Dedifferentiated amniotic fluid mesenchymal stem cell (primary cell): ENCODE results near the gene ANKMY1.

Experiments
- DNase-seq: peaks from one replicate; pipeline ENCODE4 v3.0.0-alpha.2; 2016; ENCODE audit errors: extremely low spot score

ANKMY1 gene

DNA sequence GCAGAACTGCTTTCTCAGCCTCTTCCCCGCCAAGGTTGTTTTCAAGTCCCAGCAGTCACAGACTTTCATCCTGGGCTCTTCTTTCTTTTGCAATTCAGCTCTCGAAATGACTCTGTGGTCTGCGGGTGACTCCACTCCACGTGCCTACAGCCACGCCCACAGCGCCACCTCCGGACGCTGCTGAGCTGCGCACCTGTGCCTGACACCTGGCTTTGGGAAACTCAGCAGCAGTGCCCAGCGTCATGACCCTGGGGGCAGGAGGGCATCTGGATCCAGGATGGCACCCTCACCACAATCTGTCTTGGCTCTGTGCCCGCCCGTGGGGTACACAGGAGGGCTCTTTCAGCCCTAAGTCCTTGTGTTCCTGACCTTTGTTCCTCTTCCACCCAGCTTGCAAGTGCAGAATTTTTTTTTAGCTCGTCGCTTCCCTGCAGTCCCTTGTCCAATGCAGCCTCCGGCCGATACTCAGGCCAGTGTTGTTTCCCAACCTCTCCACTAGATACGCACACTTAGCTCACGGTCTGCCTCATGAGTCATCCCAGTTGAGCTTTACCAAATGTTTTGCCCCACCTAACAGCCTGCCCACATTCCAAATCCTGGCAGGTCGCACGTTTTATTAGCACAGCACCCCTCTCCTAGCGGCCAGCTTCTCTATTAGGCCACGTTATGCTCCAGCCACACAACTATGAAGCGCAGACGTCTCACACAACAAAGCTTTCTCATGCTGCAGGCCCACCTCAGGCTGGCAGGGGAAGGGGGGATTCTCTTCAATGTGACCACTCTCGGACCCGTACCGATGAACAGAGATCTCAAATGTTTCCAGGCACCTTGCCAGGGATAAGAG lies 22.2 kb upstream of the ANKMY1 start:
- DNase-seq, result no peak

DNA sequence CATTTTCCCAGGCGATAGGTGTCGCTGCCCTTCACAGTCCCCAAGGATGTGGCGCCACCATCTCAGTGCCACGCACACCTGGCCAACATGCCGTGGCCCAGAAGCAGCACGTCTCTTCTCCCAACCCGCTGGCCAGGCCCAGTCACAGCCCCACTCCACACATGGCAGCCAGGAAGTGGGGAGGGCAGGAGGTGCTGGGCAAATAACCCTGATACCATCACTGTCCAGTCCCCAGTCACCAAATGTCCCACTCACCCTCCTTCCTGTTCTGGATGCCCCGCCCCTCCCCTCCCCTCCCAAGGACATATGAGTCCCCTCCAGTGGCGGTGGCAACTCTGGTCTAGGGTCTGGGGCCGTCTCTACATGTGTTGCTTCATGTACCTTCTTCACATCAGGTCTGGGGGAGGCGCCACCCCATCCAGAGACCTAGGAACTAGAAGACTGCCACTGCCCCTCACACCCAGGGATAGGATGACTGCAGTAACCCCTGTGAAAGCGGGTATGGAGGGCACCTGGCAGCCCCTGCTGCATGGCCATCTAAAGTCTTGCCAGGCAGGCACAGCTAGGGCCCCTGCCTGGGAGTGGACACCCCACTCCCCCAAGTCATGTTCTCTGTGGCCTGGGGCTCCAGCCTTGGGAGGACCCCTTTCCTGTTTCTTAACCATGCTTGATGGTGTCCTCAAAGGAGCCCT lies 21.4 kb upstream of the ANKMY1 start:
- no peak for DNase-seq

DNA sequence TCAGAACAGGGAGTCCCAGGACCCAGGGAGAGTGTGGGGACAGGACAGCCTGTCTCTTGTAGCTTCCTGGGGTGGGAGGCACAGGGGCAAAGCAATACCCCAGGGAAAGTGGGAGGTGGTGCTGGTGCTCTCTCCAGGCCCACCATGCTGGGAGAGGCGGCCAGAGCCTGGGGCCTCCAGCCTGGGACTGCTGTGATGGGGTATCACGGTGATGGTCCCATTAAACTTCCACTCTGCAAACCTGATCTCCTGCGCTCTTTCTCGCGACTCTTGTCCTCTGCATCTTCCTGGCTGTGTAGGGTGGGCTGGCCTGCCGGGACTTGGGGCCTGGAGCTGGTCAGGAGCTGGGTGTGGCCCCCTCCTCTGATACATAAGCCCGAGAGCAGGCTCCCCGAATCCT lies 20.7 kb upstream of the ANKMY1 start:
- DNase-seq, result no peak

DNA sequence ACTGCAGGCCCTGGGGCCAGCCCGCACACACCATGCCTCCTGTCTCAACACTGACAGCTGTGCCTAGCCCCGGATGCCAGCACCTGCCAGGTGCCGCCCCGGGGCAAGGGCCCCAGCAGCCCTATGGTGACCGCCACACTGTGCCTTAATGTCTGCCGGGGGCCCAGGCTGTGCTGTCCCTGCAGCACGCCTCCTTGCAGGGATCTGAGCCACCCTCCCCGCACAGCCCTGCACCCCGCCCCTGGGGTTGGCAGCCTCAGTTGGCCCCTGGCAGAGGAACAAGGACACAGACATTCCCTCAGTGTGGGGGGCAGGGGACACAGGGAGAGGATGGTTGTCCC lies 20.3 kb upstream of the ANKMY1 start:
- no peak for DNase-seq

DNA sequence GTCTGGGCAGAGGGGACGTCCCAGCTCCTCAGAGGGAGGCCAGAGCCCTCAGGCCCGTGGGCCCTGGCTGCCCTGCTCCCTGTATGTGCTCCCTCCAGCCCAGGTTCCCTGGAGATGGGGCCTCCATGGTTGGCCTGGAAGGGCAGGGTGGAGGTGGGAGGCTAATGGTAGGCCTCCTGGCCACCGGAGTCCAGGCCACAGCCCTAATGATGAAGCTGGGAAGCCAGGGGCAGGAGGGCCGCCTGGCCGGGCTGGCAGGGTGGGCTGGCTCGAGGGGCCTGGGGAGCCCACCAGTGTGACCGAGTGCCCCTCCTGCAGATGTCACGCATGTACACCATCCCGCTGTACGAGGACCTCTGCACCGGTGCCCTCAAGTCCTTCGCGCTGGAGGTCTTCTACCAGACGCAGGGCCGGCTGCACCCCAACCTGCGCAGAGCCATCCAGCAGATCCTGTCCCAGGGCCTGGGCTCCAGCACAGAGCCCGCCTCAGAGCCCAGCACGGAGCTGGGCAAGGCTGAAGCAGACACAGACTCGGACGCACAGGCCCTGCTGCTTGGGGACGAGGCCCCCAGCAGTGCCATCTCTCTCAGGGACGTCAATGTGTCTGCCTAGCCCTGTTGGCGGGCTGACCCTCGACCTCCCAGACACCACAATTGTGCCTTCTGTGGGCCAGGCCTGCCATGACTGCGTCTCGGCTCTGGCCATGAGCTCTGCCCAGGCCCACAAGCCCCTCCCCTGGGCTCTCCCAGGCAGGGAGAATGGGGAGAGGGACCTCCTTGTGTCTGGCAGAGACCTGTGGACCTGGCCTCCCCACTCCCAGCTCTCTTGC lies 19.7 kb upstream of the ANKMY1 start:
- DNase-seq, result no peak

DNA sequence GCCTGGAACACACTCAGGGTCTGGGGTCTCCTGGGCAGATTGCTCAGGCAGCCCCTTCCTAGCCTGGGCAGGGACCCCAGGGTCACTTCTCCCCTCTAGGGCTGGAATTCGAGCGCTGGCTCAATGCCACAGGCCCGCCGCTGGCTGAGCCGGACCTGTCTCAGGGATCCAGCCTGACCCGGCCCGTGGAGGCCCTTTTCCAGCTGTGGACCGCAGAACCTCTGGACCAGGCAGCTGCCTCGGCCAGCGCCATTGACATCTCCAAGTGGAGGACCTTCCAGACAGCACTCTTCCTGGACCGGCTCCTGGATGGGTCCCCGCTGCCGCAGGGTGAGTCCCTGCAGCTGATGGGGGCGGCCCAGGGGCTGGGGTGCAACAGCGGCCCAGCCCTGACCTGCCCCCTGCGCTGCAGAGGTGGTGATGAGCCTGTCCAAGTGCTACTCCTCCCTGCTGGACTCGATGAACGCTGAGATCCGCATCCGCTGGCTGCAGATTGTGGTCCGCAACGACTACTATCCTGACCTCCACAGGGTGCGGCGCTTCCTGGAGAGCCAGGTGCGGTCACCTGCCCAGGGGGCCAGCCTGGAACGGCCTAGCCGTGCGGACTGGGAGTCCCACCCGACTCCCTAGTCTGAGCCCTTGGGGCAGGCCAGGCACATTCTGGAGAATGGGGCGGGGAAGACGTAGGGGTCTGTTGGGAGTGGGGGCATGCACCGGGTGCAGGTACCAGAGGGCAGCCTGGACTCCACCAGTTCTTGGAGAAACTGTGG lies 18.8 kb upstream of the ANKMY1 start:
- DNase-seq, result no peak

DNA sequence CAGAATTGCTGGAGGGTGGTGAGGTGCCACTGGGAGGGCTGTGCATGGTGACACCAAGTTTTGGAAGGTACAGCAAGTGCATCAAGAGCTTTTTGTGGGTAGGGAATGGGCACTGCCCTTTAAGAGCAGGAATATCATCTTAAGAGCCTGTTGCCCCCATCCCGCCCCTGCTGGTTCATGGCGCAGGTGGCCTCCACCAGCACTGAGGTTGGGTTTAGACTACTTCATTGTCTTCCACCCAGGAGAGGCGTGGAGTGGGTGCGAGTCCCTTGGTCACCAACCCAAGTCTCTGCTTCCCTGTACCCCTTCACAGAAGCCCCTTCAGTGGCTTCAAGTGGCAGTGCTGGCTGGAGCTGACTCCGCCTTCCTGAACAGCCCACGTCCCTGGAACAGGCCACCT lies 18.2 kb upstream of the ANKMY1 start:
- DNase-seq, result no peak

DNA sequence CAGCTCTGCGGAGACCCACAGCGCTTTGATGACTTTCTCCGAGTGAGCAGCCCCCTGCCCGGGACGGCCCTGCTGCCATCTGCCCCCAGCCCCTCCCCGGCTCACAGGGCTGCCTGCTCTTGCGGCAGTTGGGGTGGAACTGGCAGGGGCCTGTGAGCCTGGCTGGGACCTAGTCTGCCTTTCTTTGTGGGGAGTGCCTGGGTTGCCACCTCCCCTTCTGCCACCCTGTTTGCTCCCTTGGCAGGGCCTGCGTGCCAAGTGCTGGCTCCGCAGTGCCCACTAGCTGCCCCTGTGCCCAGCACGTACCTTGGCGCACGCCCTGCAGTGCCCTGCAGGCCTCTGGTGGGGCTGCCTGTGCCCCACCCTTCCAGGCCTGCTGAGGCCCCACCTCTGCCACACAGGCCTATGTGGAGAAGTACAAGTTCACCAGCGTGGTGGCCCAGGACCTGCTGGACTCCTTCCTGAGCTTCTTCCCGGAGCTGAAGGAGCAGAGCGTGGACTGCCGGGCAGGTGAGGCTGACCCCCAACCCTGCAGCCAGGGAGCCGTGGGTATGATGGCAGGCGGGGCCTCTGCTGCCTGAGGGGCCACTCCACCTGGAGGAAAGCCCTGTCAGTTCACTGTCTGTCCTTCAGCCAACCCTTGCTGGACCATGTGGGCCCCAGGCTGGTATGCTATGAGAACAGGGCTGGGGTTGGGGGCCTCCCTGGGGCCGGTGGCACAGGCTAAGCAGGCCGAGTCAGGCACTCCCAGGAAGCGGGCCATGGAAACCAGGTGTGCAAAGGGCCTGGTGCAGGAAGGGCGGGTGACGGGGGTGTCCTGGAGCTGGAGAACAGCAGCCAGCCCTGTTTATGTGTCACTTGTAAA lies 17.5 kb upstream of the ANKMY1 start:
- DNase-seq, result no peak

DNA sequence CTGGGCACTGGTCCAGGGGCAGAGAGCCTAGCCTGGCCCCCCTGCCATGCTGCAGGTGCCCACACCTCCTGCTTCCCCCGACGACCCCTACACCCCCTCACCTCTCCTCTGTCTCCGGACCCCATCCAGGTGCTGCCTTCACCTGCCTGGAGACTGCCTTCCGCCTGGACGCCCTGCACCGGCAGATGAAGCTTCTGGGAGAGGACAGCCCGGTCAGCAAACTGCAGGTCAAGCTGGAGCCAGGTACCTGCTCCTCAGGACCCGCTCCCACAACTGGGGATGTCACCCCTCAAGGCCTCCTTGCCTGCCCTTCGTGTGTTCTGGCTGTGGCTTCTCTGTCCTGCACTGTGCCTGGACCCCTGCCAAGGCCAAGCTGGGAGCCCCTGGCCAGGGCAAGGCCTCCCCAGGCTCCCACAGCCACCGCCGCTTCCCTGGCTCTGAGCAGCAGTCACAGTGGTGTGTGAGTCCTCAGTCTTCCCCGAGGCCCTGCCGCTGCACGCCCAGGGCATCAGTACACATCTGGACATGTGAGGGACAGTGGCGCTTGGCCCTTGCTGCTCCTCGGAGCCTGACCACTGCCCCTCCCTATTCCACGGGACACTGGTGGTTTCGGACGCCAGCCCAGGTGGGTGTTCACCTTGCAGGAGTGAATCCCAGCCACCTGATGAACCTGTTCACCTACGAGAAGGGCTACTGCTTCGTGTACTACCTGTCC lies 16.8 kb upstream of the ANKMY1 start:
- no peak for DNase-seq

DNA sequence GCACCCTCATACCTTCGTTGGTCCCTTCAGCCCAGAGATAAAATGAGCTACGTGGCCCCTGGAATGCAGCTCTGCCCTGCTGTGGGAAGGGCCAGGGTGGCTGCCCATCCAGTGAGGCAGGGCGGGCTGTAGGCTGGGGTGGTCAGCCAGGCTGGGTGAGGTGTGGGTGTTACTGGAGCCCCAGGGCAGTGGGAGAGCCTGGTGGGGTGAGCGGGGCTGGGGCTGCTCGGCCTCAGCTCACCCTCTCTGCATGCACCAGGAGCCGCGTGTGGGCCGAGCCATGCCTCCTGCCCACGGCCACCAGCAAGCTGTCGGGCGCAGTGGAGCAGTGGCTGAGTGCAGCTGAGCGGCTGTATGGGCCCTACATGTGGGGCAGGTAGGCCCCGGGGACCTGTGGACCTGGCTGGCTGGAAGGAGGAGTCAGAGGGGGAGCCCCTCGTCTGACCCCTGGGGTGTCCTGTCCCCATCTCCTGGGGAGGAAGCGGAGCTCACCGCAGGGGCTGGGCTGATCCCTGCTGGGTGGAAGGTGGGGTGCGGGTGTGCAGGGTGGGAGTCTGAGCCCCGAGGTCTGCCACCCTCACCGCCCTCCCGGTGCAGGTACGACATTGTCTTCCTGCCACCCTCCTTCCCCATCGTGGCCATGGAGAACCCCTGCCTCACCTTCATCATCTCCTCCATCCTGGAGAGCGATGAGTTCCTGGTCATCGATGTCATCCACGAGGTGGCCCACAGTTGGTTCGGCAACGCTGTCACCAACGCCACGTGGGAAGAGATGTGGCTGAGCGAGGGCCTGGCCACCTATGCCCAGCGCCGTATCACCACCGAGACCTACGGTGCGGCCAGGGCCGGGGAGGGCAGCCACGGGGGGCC lies 16.0 kb upstream of the ANKMY1 start:
- no peak for DNase-seq

DNA sequence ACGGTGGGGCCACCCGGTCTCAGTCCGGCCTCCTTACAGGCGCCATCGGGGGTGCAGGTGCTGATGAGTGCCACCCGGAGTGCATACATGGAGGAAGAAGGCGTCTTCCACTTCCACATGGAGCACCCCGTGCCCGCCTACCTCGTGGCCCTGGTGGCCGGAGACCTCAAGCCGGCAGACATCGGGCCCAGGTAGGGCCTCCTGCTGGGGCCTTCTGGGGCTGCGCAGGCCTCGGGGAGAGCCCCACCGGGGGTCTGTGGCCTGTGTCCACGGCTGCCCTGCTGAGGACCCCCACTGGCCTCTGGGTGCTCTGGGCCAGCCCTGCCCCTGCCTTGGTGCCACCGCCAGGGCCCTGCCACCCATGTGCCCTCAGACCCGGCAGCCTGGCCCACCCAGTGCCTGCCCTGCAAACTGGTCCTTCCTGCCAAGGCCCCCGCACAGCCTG lies 15.3 kb upstream of the ANKMY1 start:
- DNase-seq, result no peak

DNA sequence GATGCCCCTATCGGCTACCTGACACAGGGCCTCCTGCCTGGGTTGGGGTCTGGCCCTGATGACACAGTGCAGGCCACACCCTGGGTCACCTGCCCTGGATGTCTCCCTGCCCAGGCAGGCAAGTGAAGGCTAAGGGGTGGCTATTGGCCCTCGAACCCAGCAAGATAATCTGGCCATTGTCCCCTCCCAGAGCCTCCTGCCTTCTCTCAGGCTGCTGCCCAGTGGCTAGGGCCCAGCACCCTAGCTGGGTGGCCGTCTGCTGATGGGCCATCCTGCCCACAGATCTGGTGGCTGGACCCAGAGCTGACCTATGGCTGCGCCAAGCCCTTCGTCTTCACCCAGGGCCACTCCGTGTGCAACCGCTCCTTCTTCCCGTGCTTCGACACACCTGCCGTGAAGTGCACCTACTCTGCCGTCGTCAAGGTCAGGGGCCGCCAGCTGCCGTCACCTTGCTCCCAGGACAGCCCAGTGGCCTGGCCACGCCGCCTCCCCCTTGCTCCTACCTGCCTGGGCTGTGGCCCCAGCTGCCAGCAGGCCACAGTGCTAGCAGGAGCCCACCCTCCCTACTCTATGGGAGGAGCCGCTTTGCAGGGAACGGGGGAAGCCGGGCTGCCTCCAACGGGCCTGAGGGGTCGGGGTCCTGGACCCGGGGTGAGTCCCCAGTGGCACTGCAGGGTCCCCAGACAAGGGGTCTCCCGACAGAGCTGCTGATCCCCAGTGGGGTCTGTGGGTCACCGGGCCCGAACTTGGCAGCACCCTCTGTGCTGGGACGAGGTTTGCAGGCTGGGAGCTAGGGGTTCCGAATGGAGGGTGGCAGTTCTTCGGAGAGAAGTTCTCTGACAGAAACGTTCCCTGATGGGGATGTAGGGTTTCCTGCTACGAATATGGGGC lies 14.6 kb upstream of the ANKMY1 start:
- DNase-seq, result no peak

DNA sequence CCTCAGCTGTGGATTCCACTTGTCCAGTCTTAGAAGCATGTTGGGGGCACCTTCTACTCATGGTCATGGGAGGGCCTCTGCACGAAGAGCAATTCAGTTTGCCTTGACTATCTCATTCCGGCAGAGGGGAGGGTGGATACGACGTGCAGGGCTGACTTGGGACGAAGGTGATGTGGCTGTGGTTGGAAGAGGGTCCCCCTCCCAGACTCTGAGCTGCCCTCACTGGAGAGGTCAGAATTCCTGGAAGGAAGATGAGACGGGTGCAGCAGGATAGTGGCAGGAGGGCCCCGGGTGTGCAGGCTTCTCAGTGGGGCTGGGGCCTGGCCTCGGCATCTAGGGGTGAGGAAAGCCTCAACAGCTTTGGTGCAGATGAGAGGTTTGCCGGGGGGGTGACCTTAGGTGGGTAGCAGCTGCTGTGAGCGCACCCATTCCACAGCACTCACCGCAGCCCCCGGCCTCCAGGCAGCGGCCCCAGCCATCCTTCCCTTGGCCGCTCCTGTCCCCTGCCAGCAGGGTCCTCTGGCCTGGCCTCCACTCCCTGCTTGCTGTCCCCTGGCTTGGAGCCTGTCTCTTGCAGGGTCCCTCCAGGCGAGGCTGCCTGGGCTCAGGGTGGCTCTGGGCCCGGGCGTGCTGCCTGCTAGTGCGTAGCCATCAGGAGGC lies 13.7 kb upstream of the ANKMY1 start:
- no peak for DNase-seq

DNA sequence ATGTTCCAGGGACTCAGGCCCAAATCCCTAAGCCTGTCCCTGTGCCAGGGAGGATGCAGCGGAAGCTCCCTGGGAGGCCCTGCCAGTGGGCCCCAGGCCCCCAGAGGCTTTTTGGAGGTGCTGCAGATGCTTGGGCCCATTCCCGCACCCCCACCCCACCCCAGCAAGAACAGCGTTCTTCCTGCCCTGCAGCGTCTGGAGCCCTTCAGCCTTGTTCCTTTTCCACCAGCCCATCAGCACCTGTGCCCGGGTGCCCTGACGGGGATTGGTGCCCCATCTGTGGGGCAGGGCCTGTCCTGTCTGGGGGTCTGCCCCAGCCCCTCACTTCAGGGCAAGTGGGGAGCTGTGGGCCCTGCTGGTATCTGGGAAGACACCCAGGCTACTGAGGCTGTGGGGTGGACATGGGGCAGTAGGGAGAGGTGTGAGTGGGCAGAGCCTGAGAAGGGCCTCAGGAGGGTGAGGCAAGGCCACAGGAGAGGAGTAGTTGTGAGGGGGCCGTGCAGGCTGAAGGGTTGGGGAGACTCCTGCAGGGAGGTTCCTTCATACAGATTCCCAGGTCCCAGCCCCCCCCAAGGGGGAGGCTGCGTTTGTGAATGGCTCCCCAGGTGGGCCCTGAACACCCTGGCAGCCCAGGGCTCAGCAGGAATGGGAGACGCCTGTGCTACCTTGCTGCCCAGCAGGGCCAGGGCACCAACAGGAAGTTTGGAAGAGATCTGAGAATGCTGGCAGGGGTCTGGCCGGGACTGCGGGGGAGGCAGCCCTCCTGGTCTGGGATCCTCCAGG lies 12.9 kb upstream of the ANKMY1 start:
- DNase-seq, result no peak

DNA sequence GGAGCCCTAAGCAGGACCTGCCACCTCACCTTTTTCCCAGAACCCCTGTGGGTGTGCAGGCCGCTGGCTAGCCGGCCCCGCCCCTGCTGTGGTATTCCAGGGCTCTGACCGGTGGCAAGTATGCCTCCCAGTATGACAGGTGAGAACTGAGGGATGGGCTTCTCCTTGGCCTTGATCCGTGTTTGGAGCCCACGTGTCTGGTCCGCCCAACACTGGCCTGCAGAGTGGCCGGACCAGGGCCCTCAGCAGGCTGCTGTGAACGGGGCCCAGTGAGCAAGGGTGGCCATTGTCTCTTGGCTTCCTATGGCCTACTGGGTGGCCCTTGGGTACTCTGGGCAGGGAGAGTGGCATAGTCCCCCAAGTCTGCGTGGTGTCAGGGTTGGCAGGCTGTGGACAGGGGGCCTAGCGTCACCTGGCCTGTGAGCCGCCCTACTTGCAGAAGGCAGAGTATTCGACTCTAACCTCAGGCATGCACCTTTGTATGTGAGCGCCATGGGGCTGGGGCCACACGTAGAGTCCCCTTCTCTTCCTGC lies 12.3 kb upstream of the ANKMY1 start:
- no peak for DNase-seq

DNA sequence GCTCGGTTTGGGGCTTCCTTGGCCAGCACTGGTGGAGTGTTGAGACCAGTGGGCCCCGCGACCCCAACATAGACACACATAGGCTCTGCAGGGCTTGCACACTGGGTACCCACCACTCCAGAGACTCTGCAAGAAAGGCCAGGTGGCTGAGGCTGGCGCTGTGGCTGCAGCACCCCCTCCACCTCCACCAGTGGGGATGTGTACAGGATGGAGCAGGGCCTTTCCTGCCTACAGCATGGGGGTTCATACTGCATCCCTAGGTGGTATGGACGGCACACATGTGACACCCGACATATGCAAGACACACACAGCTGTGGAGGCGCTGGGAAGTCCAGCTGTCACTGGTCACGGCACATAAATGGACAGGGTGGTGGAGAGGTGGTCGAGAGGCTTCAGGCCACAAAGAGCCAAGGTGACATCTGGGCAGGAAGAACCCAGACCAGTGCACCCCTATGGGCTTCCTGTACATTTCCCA lies 11.8 kb upstream of the ANKMY1 start:
- no peak for DNase-seq
